ENCODE results near the gene HDDC3. TPM values are rescaled to one million over a fixed set of nuclear protein-coding genes. Genes with fewer than 3 reads are reported as not detected.

Gene HDDC3
- total RNA-seq, 2 experiments from 2014 or later: 31.8 to 38.6 TPM

DNA sequence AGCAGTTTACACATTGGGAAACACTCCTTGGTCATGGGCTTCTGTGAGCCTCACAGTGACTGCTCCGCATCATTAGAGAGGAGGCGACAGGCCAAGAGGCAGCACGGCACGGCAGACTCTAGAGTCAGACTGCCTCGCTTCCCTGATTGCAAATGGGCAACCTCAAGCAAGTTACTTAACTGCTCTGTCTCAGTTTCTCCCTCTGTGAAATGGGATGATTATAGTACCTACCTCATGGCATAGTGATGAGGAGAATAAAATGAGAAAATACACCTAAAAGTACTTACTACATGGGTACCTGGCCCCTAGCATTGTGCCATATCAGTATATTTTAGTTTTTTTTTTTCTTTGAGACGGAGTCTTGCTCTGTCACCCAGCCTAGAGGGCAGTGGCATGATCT lies 18.3 kb upstream of the HDDC3 start:
- Histone ChIP-seq H3K36me3 (ENCODE audit: insufficient read depth, low read length) (peaks cover 70% of the 10 kb centered on the region), H3K9me3 (ENCODE audit: low read length) (no peaks in the 10 kb centered on the region), H3K4me1 (ENCODE audit: insufficient read depth, low read length, poor library complexity, severe bottlenecking) (peaks cover 9% of the 10 kb centered on the region), H3K4me2 (ENCODE audit: low read length) (no peak overlapping the region), H4K20me1 (ENCODE audit: insufficient read depth, low read length) (no peaks in the 10 kb centered on the region), H2AFZ (ENCODE audit: low read length) (no peak overlapping the region), H3K9me2 (ENCODE audit: insufficient read depth, low read length) (no peaks in the 10 kb centered on the region), H3K27ac (ENCODE audit: low read depth, low read length, poor library complexity, severe bottlenecking) (no peak overlapping the region), H3K79me2 (ENCODE audit: insufficient read depth, low read depth, low read length) (peaks cover 4% of the 10 kb centered on the region), H3K4me3 (ENCODE audit: low read depth, low read length, poor library complexity, severe bottlenecking) (no peak overlapping the region)
- intact Hi-C loops (cut with micrococcal nuclease; ENCODE audit: unreplicated experiment): no loop called here
- no TSS peak for BruUV-seq (replicated peaks)
- TF ChIP-seq, protein P1, sequence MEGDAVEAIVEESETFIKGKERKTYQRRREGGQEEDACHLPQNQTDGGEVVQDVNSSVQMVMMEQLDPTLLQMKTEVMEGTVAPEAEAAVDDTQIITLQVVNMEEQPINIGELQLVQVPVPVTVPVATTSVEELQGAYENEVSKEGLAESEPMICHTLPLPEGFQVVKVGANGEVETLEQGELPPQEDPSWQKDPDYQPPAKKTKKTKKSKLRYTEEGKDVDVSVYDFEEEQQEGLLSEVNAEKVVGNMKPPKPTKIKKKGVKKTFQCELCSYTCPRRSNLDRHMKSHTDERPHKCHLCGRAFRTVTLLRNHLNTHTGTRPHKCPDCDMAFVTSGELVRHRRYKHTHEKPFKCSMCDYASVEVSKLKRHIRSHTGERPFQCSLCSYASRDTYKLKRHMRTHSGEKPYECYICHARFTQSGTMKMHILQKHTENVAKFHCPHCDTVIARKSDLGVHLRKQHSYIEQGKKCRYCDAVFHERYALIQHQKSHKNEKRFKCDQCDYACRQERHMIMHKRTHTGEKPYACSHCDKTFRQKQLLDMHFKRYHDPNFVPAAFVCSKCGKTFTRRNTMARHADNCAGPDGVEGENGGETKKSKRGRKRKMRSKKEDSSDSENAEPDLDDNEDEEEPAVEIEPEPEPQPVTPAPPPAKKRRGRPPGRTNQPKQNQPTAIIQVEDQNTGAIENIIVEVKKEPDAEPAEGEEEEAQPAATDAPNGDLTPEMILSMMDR (conservative IDR thresholded peaks at IDR 0.05; ENCODE audit: low read length): no peak
- no peak for TF ChIP-seq EZH2phosphoT487 (IDR thresholded peaks at IDR 0.05; ENCODE audit: borderline replicate concordance, low read depth, low read length)
- DNase-seq (ENCODE audit: low spot score): no peak
- POLR2A ChIA-PET: no interaction called here
- CTCF ChIA-PET (ENCODE audit: unreplicated experiment): no interaction called here

DNA sequence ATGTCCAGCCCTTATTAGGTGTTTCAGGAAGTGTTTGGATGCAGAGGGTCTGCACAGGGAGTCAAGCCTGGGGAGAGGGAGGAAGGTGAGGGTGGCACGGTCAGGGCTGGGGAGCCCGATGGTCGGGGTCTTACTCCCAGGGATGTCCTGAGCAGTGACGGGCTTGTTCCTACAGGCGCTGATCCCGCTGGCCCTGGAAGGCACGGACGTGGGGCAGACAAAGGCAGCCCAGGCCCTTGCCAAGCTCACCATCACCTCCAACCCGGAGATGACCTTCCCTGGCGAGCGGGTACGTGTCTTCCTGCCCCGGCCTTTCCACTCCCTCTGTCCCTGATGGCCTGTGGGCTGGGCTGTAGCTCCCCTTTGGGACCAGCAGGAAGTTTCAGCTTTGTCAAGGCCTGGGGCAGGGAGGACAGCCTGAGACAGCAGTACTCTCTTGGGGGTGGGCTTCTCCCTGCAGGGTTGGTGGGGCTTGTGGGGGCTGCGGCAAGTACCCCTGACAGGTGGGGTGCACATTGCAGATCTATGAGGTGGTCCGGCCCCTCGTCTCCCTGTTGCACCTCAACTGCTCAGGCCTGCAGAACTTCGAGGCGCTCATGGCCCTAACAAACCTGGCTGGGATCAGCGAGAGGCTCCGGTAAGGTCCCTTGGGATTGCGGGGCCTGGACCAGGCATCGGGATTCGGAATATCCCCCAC lies 17.8 kb upstream of the HDDC3 start:
- ChIA-PET CTCF (ENCODE audit: unreplicated experiment) (no interaction called here), POLR2A (no interaction called here)
- Histone ChIP-seq H3K9me3 (ENCODE audit: low read length) (no peaks in the 10 kb centered on the region), H3K36me3 (ENCODE audit: insufficient read depth, low read length) (peaks cover 72% of the 10 kb centered on the region), H3K27ac (ENCODE audit: low read depth, low read length, poor library complexity, severe bottlenecking) (no peak overlapping the region), H3K79me2 (ENCODE audit: insufficient read depth, low read depth, low read length) (no peaks in the 10 kb centered on the region), H3K4me3 (ENCODE audit: low read depth, low read length, poor library complexity, severe bottlenecking) (no peak overlapping the region), H3K4me1 (ENCODE audit: insufficient read depth, low read length, poor library complexity, severe bottlenecking) (peaks cover 7% of the 10 kb centered on the region), H2AFZ (ENCODE audit: low read length) (no peak overlapping the region), H3K9me2 (ENCODE audit: insufficient read depth, low read length) (no peaks in the 10 kb centered on the region), H3K4me2 (ENCODE audit: low read length) (no peak overlapping the region), H4K20me1 (ENCODE audit: insufficient read depth, low read length) (no peaks in the 10 kb centered on the region)
- no peak for DNase-seq (ENCODE audit: low spot score)
- intact Hi-C loops (cut with micrococcal nuclease; ENCODE audit: unreplicated experiment): no loop called here
- TF ChIP-seq EZH2phosphoT487 (IDR thresholded peaks at IDR 0.05; ENCODE audit: borderline replicate concordance, low read depth, low read length): no peak
- TF ChIP-seq, protein P1 (conservative IDR thresholded peaks at IDR 0.05; ENCODE audit: low read length): no peak
- BruUV-seq (replicated peaks): no TSS peak

DNA sequence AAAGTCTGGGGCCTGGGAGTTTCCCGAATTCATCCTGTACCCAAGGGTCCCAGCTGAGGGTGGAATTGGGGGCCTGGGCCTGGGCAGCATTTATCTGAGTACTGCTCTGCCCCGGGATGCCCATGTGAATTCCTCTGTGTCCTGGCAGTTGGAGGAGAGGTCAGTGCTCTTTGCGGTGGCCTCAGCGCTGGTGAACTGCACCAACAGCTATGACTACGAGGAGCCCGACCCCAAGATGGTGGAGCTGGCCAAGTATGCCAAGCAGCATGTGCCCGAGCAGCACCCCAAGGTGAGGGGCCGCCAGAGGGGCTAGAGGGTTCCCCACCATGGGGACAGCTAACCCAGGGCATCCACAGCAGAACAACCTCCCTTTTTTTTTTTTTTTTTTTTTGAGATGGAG lies 16.2 kb upstream of the HDDC3 start:
- ChIA-PET POLR2A (no interaction called here), CTCF (ENCODE audit: unreplicated experiment) (no interaction called here)
- TF ChIP-seq, protein P1 (conservative IDR thresholded peaks at IDR 0.05; ENCODE audit: low read length): no peak
- TF ChIP-seq EZH2phosphoT487 (IDR thresholded peaks at IDR 0.05; ENCODE audit: borderline replicate concordance, low read depth, low read length): no peak
- BruUV-seq (replicated peaks): no TSS peak
- no peak overlapping the region for H3K4me3 ChIP-seq (ENCODE audit: low read depth, low read length, poor library complexity, severe bottlenecking)
- H3K36me3 ChIP-seq (ENCODE audit: insufficient read depth, low read length): peaks cover 81% of the 10 kb centered on the region
- H3K9me3 ChIP-seq (ENCODE audit: low read length): no peaks in the 10 kb centered on the region
- H3K4me2 ChIP-seq (ENCODE audit: low read length): no peak overlapping the region
- no peak overlapping the region for H2AFZ ChIP-seq (ENCODE audit: low read length)
- no peak for DNase-seq (ENCODE audit: low spot score)
- no peaks in the 10 kb centered on the region for H3K9me2 ChIP-seq (ENCODE audit: insufficient read depth, low read length)
- H3K4me1 ChIP-seq (ENCODE audit: insufficient read depth, low read length, poor library complexity, severe bottlenecking): no peaks in the 10 kb centered on the region
- intact Hi-C loops (cut with micrococcal nuclease; ENCODE audit: unreplicated experiment): no loop called here
- H3K79me2 ChIP-seq (ENCODE audit: insufficient read depth, low read depth, low read length): no peaks in the 10 kb centered on the region
- no peaks in the 10 kb centered on the region for H4K20me1 ChIP-seq (ENCODE audit: insufficient read depth, low read length)
- no peak overlapping the region for H3K27ac ChIP-seq (ENCODE audit: low read depth, low read length, poor library complexity, severe bottlenecking)
